HepG2 (cell line): ENCODE data around the gene CACNA1H. TPM values are rescaled to one million over a fixed set of nuclear protein-coding genes. Genes with fewer than 3 reads are reported as not detected.

Source experiments
- HBP1 ChIP-seq: IDR thresholded peaks from 2 replicates; pipeline ENCODE4 v1.6.1; 2016; ENCODE audit warnings: low read depth, control low read depth
- NFKB2 ChIP-seq: sonication (generic); formaldehyde crosslinking; IDR thresholded peaks from 2 replicates; pipeline ENCODE4 v1.4.0; 2020; ENCODE audit warnings: missing genetic modification reagents, borderline replicate concordance
- RXRB ChIP-seq: IDR thresholded peaks from 2 replicates; pipeline ENCODE4 v1.6.1; 2016; ENCODE audit warnings: borderline replicate concordance, missing genetic modification reagents, missing compliant biosample characterization
- SIX4 ChIP-seq: sonication (generic); formaldehyde crosslinking; IDR thresholded peaks from 2 replicates; pipeline ENCODE4 v1.4.0; 2020; ENCODE audit warnings: missing genetic modification reagents
- STAT6 ChIP-seq: sonication (generic); formaldehyde crosslinking; IDR thresholded peaks from 2 replicates; pipeline ENCODE4 v1.4.0; 2020; ENCODE audit warnings: missing genetic modification reagents, mild to moderate bottlenecking, borderline replicate concordance
- TGIF2 ChIP-seq: IDR thresholded peaks from 2 replicates; pipeline ENCODE4 v1.6.1; 2016; ENCODE audit warnings: control low read depth, missing compliant biosample characterization
- YEATS2 ChIP-seq: sonication (generic); formaldehyde crosslinking; IDR thresholded peaks from 2 replicates; pipeline ENCODE4 v1.4.0; 2020; ENCODE audit warnings: missing genetic modification reagents, borderline replicate concordance
- ZBTB44 ChIP-seq: sonication (generic); formaldehyde crosslinking; IDR thresholded peaks from 2 replicates; pipeline ENCODE4 v1.4.0; 2020; ENCODE audit warnings: missing genetic modification reagents
- ZMYM4 ChIP-seq: sonication (generic); formaldehyde crosslinking; IDR thresholded peaks from 2 replicates; pipeline ENCODE4 v1.8.1; 2023; ENCODE audit warnings: mild to moderate bottlenecking, missing genetic modification reagents
- ZNF251 ChIP-seq: sonication (generic); formaldehyde crosslinking; IDR thresholded peaks from 2 replicates; pipeline ENCODE4 v1.9.0; 2021; ENCODE audit warnings: mild to moderate bottlenecking, missing genetic modification reagents
- ZNF766 ChIP-seq: sonication (generic); formaldehyde crosslinking; IDR thresholded peaks from 2 replicates; pipeline ENCODE4 v1.5.0; 2020; ENCODE audit warnings: missing genetic modification reagents, borderline replicate concordance
- ZNF878 ChIP-seq: sonication (generic); formaldehyde crosslinking; IDR thresholded peaks from 2 replicates; pipeline ENCODE4 v1.8.1; 2023; ENCODE audit warnings: mild to moderate bottlenecking, missing genetic modification reagents, moderate library complexity
- ZSCAN20 ChIP-seq: sonication (generic); formaldehyde crosslinking; IDR thresholded peaks from 2 replicates; pipeline ENCODE4 v1.4.0; 2020; ENCODE audit warnings: missing genetic modification reagents, mild to moderate bottlenecking, borderline replicate concordance
- polyA plus RNA-seq, 8 experiments: library from polyadenylated mRNA; depleted of rRNA in 3 of 8; stranded (reverse) in 7 of 8; unstranded in 1 of 8; fragments of >200 nt; fragmentation: Illumina TruSeq in 4 of 8; extraction: Trizol in 4 of 8; gene quantifications; 2 replicates each; pipeline versions ENCODE4 v1.2.1 to v1.2.3, GENCODE V29; 2011 to 2016; ENCODE audit warnings: low read depth in 4 of 8, missing spikeins in 1 of 8, mixed read lengths in 1 of 8; ENCODE audit not compliant: insufficient read depth in 1 of 8
- total RNA-seq, 5 experiments: library from RNA; depleted of rRNA; stranded (reverse); fragments of >200 nt; fragmentation: Illumina TruSeq; extraction: Trizol; gene quantifications; 2 replicates each; pipeline ENCODE4 v1.2.3, GENCODE V29; 2016; ENCODE audit warnings: low read depth in 1 of 5
- TF ChIP-seq, protein P1 (sequence below): IDR thresholded peaks from 2 replicates; pipeline ENCODE4 v1.4.0; 2020; ENCODE audit warnings: mild to moderate bottlenecking, missing genetic modification reagents
- TF ChIP-seq, protein P2 (sequence below): sonication (generic); formaldehyde crosslinking; IDR thresholded peaks from 2 replicates; pipeline ENCODE4 v1.8.0; 2023; ENCODE audit warnings: mild to moderate bottlenecking, missing genetic modification reagents

Gene CACNA1H
- total and polyA plus RNA-seq, 2 of the 13 experiments (the other 11 are each of a cell fraction or from before 2014, with no cell fraction given), result 0.40 to 1.8 TPM

DNA sequence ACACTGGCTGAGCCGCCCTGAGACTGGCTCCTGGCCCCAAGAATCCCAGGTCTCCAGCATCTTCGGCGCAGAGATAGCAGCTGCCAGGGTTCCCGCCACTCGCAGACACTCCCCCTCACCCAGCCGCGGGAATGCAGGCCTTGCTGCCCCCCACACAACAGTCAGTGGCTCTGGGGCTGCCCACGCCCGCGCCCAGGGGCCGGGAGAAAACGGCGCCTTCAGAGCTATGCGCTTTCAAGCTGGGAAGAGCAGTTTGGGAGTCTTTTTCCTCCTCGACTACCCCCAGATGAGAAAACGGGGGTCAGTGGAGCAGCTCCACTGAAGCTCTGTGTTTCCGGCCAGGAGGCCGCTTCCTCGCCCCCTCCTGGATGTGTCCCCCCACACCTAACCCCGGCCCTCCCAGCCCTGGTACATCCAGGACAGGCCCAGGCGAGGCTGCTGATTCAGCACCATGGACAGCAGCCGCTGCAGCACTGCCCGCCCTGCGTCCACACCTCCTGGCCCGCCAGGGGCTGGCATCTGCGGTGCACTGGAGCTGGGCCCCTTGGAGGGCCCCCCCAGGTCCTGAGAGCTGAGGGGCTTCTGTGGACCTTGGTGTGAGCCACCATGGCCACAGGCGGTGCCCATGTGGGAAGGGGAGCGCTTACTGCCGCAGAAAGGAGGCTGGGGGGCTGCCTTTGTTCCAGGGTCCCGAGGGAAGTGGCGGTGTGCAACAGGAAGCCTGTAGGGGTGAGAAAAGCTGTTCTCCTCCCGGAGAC, 35.7 kb downstream of the CACNA1H start (continued):
- TF ChIP-seq ZNF766 (CRISPR knock-in tag) (no peak), ZSCAN20 (CRISPR knock-in tag) (peak; percentile 79; the same call in 1 of the 2 replicates), ZNF251 (CRISPR knock-in tag) (0 out of 2 replicates have a peak, but pooled peaks have one; percentile 45), SIX4 (CRISPR knock-in tag) (peak; percentile 73), NFKB2 (CRISPR knock-in tag) (peak; percentile 82; the same call in 1 of the 2 replicates), STAT6 (CRISPR knock-in tag) (no peak), HBP1 (0 out of 2 replicates have a peak, but pooled peaks have one; percentile 39), ZBTB44 (CRISPR knock-in tag) (peak; percentile 92; the same call in 1 of the 2 replicates), ZMYM4 (peak; percentile 53), TGIF2 (CRISPR knock-in tag) (peak; percentile 67; the same call in 1 of the 2 replicates), RXRB (CRISPR knock-in tag) (peak; percentile 42; the same call in 1 of the 2 replicates), ZNF878 (peak; percentile 60; the same call in 1 of the 2 replicates), YEATS2 (CRISPR knock-in tag) (peak; percentile 34; the same call in 1 of the 2 replicates)
- TF ChIP-seq, protein P1, sequence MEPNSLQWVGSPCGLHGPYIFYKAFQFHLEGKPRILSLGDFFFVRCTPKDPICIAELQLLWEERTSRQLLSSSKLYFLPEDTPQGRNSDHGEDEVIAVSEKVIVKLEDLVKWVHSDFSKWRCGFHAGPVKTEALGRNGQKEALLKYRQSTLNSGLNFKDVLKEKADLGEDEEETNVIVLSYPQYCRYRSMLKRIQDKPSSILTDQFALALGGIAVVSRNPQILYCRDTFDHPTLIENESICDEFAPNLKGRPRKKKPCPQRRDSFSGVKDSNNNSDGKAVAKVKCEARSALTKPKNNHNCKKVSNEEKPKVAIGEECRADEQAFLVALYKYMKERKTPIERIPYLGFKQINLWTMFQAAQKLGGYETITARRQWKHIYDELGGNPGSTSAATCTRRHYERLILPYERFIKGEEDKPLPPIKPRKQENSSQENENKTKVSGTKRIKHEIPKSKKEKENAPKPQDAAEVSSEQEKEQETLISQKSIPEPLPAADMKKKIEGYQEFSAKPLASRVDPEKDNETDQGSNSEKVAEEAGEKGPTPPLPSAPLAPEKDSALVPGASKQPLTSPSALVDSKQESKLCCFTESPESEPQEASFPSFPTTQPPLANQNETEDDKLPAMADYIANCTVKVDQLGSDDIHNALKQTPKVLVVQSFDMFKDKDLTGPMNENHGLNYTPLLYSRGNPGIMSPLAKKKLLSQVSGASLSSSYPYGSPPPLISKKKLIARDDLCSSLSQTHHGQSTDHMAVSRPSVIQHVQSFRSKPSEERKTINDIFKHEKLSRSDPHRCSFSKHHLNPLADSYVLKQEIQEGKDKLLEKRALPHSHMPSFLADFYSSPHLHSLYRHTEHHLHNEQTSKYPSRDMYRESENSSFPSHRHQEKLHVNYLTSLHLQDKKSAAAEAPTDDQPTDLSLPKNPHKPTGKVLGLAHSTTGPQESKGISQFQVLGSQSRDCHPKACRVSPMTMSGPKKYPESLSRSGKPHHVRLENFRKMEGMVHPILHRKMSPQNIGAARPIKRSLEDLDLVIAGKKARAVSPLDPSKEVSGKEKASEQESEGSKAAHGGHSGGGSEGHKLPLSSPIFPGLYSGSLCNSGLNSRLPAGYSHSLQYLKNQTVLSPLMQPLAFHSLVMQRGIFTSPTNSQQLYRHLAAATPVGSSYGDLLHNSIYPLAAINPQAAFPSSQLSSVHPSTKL (CRISPR knock-in tag), result peak; percentile 31; the same call in 1 of the 2 replicates
- TF ChIP-seq, protein P2, sequence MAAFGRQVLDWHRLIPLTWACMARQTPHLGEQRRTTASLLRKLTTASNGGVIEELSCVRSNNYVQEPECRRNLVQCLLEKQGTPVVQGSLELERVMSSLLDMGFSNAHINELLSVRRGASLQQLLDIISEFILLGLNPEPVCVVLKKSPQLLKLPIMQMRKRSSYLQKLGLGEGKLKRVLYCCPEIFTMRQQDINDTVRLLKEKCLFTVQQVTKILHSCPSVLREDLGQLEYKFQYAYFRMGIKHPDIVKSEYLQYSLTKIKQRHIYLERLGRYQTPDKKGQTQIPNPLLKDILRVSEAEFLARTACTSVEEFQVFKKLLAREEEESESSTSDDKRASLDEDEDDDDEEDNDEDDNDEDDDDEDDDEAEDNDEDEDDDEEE (CRISPR knock-in tag), result 0 out of 2 replicates have a peak, but pooled peaks have one; percentile 66
